Measurements from ENCODE around the gene ITPR1.
A peak's percentile ranks its signal among the peaks of the same experiment; 100 is the strongest.

The ITPR1 gene

GRCh38 chr3:4720316-4721075 is 227.3 kb downstream of the ITPR1 start:
- peak; percentile 93 for DNase-seq (ENCODE audit: low spot score)

GRCh38 chr3:4721511-4721911 is 228.4 kb downstream of the ITPR1 start:
- DNase-seq (ENCODE audit: low spot score) = no peak

GRCh38 chr3:4722103-4722502 is 229.0 kb downstream of the ITPR1 start:
- DNase-seq (ENCODE audit: low spot score) = peak; percentile 74

- DNase-seq (ENCODE audit: low spot score) = no peak
Measured at GRCh38 chr3:4724051-4724629, 231.0 kb downstream of the ITPR1 start.

GRCh38 chr3:4726549-4726948 is 233.4 kb downstream of the ITPR1 start:
- DNase-seq (ENCODE audit: low spot score) = no peak

GRCh38 chr3:4729061-4729973 is 236.2 kb downstream of the ITPR1 start:
- DNase-seq (ENCODE audit: low spot score) = no peak

GRCh38 chr3:4730719-4731118 is 237.6 kb downstream of the ITPR1 start:
- DNase-seq (ENCODE audit: low spot score) = peak; percentile 69

GRCh38 chr3:4731543-4732111 is 238.5 kb downstream of the ITPR1 start:
- no peak for DNase-seq (ENCODE audit: low spot score)

GRCh38 chr3:4732925-4733324 is 239.8 kb downstream of the ITPR1 start:
- DNase-seq (ENCODE audit: low spot score) = peak; percentile 84

GRCh38 chr3:4734454-4734853 is 241.3 kb downstream of the ITPR1 start:
- DNase-seq (ENCODE audit: low spot score) = peak; percentile 13

GRCh38 chr3:4735243-4735642 is 242.1 kb downstream of the ITPR1 start:
- DNase-seq (ENCODE audit: low spot score) = peak; percentile 54

- DNase-seq (ENCODE audit: low spot score) = no peak
Measured at GRCh38 chr3:4736284-4736861, 243.2 kb downstream of the ITPR1 start.

- DNase-seq (ENCODE audit: low spot score) = no peak
Measured at GRCh38 chr3:4738737-4739274, 245.7 kb downstream of the ITPR1 start.

GRCh38 chr3:4739289-4740236 is 246.4 kb downstream of the ITPR1 start:
- no peak for DNase-seq (ENCODE audit: low spot score)

- DNase-seq (ENCODE audit: low spot score) = no peak
Measured at GRCh38 chr3:4740397-4741105, 247.4 kb downstream of the ITPR1 start.

- DNase-seq (ENCODE audit: low spot score) = no peak
Measured at GRCh38 chr3:4741106-4741403, 247.9 kb downstream of the ITPR1 start.

GRCh38 chr3:4741404-4742307 is 248.5 kb downstream of the ITPR1 start:
- DNase-seq (ENCODE audit: low spot score) = no peak

- DNase-seq (ENCODE audit: low spot score) = no peak
Measured at GRCh38 chr3:4742359-4742758, 249.2 kb downstream of the ITPR1 start.

- DNase-seq (ENCODE audit: low spot score) = no peak
Measured at GRCh38 chr3:4743371-4743770, 250.2 kb downstream of the ITPR1 start.

All from cerebellar cortex (tissue), 1 donor.